ENCODE data around the gene ZDHHC16. TPM values are rescaled to one million over a fixed set of nuclear protein-coding genes. Genes with fewer than 3 reads are reported as not detected.
A peak's percentile ranks its signal among the peaks of the same experiment; 100 is the strongest.

The ZDHHC16 gene
- total RNA-seq, 2 donors from 2014 or later = 31.4 to 57.0 TPM

DNA sequence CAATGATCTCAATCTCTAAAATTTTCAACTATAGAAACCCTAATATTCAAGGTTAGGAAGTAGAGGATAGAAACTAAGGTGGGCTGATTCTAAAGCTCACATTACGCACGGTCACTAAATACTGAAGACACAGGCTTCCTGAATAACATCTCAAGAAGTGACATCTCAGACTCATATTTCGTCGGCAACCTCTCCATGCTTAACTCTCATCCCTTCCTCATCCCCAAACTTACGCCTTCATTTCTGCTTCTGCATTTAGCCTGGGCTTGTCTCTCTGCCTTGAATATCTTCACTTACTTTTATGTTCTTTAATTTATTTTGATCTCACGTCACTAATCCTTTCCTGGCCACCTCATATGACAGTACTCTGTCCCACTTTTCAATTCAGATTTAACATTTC, 10.8 kb upstream of the ZDHHC16 start:
- DNase-seq = no peak
- peaks cover 34% of the 10 kb centered on the region for H3K36me3 ChIP-seq
- no peaks in the 10 kb centered on the region for H3K27me3 ChIP-seq
- H3K4me3 ChIP-seq = no peak overlapping the region
- H3K9ac ChIP-seq (ENCODE audit: low read depth in 2 of 2, low read length in 2 of 2) = no peak overlapping the region
- intact Hi-C loops (cut with DNase I) = no loop called here
- H3K4me1 ChIP-seq = no peaks in the 10 kb centered on the region
- no peaks in the 10 kb centered on the region for H3K9me3 ChIP-seq
- H3K27ac ChIP-seq = no peak overlapping the region
- TF ChIP-seq, protein P1, sequence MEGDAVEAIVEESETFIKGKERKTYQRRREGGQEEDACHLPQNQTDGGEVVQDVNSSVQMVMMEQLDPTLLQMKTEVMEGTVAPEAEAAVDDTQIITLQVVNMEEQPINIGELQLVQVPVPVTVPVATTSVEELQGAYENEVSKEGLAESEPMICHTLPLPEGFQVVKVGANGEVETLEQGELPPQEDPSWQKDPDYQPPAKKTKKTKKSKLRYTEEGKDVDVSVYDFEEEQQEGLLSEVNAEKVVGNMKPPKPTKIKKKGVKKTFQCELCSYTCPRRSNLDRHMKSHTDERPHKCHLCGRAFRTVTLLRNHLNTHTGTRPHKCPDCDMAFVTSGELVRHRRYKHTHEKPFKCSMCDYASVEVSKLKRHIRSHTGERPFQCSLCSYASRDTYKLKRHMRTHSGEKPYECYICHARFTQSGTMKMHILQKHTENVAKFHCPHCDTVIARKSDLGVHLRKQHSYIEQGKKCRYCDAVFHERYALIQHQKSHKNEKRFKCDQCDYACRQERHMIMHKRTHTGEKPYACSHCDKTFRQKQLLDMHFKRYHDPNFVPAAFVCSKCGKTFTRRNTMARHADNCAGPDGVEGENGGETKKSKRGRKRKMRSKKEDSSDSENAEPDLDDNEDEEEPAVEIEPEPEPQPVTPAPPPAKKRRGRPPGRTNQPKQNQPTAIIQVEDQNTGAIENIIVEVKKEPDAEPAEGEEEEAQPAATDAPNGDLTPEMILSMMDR (IDR thresholded peaks at IDR 0.05) = no peak

DNA sequence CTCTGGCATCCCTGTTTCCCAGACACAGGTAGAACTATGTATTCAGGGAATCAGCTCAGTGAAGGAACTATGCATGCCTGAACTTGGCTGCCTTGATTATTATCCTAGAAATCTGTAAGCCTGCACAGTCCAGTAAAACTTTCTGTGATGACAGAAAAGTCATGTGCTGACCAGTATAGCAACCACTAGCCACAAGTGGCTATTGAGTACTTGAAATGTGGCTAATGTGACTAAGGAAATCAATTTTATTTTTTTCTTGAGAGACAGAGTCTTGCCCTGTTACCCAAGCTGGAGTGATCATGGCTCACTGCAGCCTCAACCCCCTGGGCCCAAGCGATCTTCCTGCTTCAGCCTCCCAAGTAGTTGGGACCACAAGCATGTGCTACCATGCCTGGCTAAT, 3.7 kb upstream of the ZDHHC16 start:
- Histone ChIP-seq H3K9me3 (no peaks in the 10 kb centered on the region), H3K9ac (ENCODE audit: low read depth in 2 of 2, low read length in 2 of 2) (no peak overlapping the region), H3K27me3 (no peaks in the 10 kb centered on the region), H3K27ac (no peak overlapping the region), H3K4me1 (peaks cover 12% of the 10 kb centered on the region), H3K36me3 (peaks cover 12% of the 10 kb centered on the region), H3K4me3 (no peak overlapping the region)
- DNase-seq = no peak
- TF ChIP-seq, protein P1 (IDR thresholded peaks at IDR 0.05) = no peak
- intact Hi-C loops (cut with DNase I) = no loop called here

DNA sequence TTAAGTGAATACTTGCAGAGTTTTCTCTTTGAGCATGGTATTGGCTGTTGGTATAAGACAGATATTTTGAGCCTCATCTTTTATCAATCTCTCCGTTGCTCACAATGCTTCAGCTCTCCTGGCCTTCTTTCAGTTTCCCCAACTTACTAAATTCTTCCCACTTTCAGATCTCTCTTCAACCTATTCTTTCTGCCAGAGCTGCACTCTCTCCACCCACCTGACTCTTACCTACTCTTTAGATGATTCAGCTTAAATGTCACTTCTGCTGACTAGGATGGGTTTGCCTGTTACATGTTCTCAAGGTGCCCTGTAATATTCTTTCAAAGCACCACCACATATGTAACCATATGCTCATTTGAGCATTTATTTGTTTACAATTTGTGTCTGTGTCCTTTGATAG, 1.8 kb upstream of the ZDHHC16 start:
- H3K27ac ChIP-seq = no peak overlapping the region
- H3K36me3 ChIP-seq = no peaks in the 10 kb centered on the region
- TF ChIP-seq, protein P1 (IDR thresholded peaks at IDR 0.05) = no peak
- H3K27me3 ChIP-seq = no peaks in the 10 kb centered on the region
- no peaks in the 10 kb centered on the region for H3K9me3 ChIP-seq
- intact Hi-C loops (cut with DNase I) = no loop called here
- H3K4me1 ChIP-seq = peaks cover 12% of the 10 kb centered on the region
- no peak for DNase-seq
- H3K4me3 ChIP-seq = no peak overlapping the region
- H3K9ac ChIP-seq (ENCODE audit: low read depth in 2 of 2, low read length in 2 of 2) = no peak overlapping the region

DNA sequence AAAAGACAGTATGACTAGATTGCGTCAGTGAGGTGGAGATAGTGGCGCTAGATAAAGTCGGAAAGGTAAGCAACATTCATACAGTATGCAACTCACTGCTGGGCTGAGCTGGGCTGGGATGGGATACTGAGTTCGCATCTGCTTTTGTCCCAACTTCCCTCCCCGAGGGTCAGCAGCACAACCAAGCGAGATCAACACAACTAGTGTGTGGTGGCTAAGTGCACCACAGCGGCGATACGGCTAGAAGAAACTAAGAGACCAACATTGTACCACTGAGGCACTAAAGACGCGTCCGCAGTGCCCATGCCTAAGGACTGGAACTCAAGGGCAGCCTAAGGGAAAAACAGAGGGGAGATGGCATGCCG, 636 bp upstream of the ZDHHC16 start:
- Histone ChIP-seq H3K4me3 (peak overlapping the region; percentile 87), H3K27me3 (no peaks in the 10 kb centered on the region), H3K9ac (ENCODE audit: low read depth in 2 of 2, low read length in 2 of 2) (peak overlapping the region; percentile 48 to 79), H3K36me3 (no peaks in the 10 kb centered on the region), H3K4me1 (peaks cover 12% of the 10 kb centered on the region), H3K9me3 (no peaks in the 10 kb centered on the region), H3K27ac (peak overlapping the region; percentile 24)
- DNase-seq = no peak
- intact Hi-C loops (cut with DNase I) = no loop called here
- TF ChIP-seq, protein P1 (IDR thresholded peaks at IDR 0.05) = no peak

DNA sequence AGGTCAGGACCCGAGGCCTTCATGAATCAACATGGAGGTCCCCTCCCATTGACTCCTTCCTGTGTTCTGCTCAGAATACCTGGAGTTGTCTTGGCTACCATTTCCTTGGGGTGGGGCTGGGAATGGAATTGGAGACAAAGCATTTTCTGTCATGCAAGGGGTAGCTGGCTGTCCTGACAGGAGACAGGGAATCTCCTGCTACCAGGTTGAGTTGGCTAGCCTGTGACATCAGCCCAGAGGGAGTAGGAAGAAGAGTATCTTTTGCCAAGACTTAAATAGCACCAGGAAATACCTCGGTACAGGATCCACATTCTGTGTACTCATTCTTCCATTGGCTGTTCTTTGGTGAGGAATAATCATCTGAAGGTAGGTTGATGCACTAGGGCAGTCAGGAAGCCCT, 4.9 kb downstream of the ZDHHC16 start:
- no peaks in the 10 kb centered on the region for H3K27me3 ChIP-seq
- no peak overlapping the region for H3K4me3 ChIP-seq
- H3K36me3 ChIP-seq = no peaks in the 10 kb centered on the region
- no peak overlapping the region for H3K27ac ChIP-seq
- no peak for DNase-seq
- H3K9me3 ChIP-seq = no peaks in the 10 kb centered on the region
- intact Hi-C loops (cut with DNase I) = no loop called here
- TF ChIP-seq, protein P1 (IDR thresholded peaks at IDR 0.05) = no peak
- H3K9ac ChIP-seq (ENCODE audit: low read depth in 2 of 2, low read length in 2 of 2) = no peak overlapping the region
- peaks cover 6% of the 10 kb centered on the region for H3K4me1 ChIP-seq

DNA sequence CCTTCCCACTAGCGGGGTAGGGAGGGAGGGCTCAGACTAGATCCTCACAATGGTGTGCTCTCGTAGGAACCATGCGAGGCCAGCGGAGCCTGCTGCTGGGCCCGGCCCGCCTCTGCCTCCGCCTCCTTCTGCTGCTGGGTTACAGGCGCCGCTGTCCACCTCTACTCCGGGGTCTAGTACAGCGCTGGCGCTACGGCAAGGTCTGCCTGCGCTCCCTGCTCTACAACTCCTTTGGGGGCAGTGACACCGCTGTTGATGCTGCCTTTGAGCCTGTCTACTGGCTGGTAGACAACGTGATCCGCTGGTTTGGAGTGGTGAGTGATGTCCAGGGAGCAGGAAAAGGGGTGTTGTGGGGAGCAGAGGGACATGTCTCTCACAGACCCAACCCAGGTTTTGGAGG, 5.6 kb downstream of the ZDHHC16 start:
- Histone ChIP-seq H3K4me3 (no peak overlapping the region), H3K27me3 (no peaks in the 10 kb centered on the region), H3K27ac (no peak overlapping the region), H3K36me3 (no peaks in the 10 kb centered on the region), H3K4me1 (peaks cover 6% of the 10 kb centered on the region), H3K9ac (ENCODE audit: low read depth in 2 of 2, low read length in 2 of 2) (no peak overlapping the region), H3K9me3 (no peaks in the 10 kb centered on the region)
- DNase-seq = no peak
- TF ChIP-seq, protein P1 (IDR thresholded peaks at IDR 0.05) = no peak
- intact Hi-C loops (cut with DNase I) = no loop called here
